A549 (cell line): ENCODE results near the gene HBG1.

Source experiments
- BHLHE40 ChIP-seq: IDR thresholded peaks from 2 replicates; pipeline ENCODE4 v1.6.1; 2012; ENCODE audit warnings: low read depth, low read length, inconsistent platforms
- CHD2 ChIP-seq: fragments of 150-350 bp; IDR thresholded peaks from 2 replicates; pipeline ENCODE4 v1.6.1; 2014; ENCODE audit warnings: low read length; ENCODE audit not compliant: partially characterized antibody
- EP300 ChIP-seq, 2 experiments: fragments of >200 bp; sonication (Bioruptor Twin); formaldehyde crosslinking; IDR thresholded peaks; 2 replicates in 1 of 2; 3 replicates in 1 of 2; pipeline ENCODE4 v1.6.1; 2016 to 2017
- ESRRA ChIP-seq: fragments of 150-350 bp; IDR thresholded peaks from 2 replicates; pipeline ENCODE4 v1.6.1; 2014; ENCODE audit warnings: mild to moderate bottlenecking, low read length, borderline replicate concordance
- HOXA7 ChIP-seq: fragments of 250-450 bp; sonication (Bioruptor Pico); IDR thresholded peaks from 2 replicates; pipeline ENCODE4 v1.5.0; 2020; ENCODE audit warnings: mild to moderate bottlenecking, moderate library complexity
- KDM1A ChIP-seq: fragments of 200-600 bp; sonication (generic); IDR thresholded peaks from 2 replicates; pipeline ENCODE4 v1.6.1; 2016; ENCODE audit warnings: low read depth, mild to moderate bottlenecking
- POLR2A ChIP-seq: IDR thresholded peaks from 2 replicates; pipeline ENCODE4 v1.6.1; 2012; ENCODE audit warnings: mild to moderate bottlenecking, low read length
- RFX5 ChIP-seq: fragments of 450-650 bp; IDR thresholded peaks from 2 replicates; pipeline ENCODE4 v1.7.1; 2014; ENCODE audit warnings: antibody characterized with exemption, mild to moderate bottlenecking, moderate library complexity
- TP53 ChIP-seq: fragments of 250-450 bp; sonication (Bioruptor Pico); IDR thresholded peaks from 2 replicates; pipeline ENCODE4 v1.5.0; 2021; ENCODE audit warnings: mild to moderate bottlenecking, moderate library complexity
- TF ChIP-seq, protein P1 (sequence below): IDR thresholded peaks from 2 replicates; pipeline ENCODE4 v1.6.1; 2012
- TF ChIP-seq, protein P2 (sequence below): fragments of >200 bp; sonication (Bioruptor Twin); formaldehyde crosslinking; IDR thresholded peaks from 3 replicates; pipeline ENCODE4 v1.5.1; 2016
- TF ChIP-seq, protein P3 (sequence below): IDR thresholded peaks from 2 replicates; pipeline ENCODE4 v1.6.1; 2012

DNA sequence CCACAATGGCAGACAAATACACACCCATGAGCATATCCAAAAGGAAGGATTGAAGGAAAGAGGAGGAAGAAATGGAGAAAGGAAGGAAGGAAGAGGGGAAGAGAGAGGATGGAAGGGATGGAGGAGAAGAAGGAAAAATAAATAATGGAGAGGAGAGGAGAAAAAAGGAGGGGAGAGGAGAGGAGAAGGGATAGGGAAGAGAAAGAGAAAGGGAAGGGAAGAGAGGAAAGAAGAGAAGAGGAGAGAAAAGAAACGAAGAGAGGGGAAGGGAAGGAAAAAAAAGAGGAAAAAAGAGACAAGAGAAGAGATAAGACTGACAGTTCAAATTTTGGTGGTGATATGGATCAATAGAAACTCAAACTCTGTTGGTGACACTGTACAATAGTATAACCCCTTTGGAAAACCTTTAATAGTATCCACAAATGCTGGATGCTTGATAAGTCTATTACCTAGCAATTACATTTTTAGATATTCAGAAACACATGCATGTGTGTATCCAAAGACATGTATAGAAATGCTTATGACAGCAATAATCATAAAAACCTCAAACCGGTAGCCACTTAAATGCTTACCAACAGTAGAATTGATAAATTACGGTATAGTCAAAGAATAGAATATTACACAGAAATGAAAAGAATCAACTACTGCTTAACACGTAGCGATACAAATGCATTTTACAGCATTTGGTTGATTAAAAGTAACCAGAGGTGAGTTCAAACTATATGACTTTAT is 14.1 kb downstream of the HBG1 start:
- TF ChIP-seq, protein P1, sequence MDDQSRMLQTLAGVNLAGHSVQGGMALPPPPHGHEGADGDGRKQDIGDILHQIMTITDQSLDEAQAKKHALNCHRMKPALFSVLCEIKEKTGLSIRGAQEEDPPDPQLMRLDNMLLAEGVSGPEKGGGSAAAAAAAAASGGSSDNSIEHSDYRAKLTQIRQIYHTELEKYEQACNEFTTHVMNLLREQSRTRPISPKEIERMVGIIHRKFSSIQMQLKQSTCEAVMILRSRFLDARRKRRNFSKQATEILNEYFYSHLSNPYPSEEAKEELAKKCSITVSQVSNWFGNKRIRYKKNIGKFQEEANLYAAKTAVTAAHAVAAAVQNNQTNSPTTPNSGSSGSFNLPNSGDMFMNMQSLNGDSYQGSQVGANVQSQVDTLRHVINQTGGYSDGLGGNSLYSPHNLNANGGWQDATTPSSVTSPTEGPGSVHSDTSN: no peak
- TF ChIP-seq, protein P2, sequence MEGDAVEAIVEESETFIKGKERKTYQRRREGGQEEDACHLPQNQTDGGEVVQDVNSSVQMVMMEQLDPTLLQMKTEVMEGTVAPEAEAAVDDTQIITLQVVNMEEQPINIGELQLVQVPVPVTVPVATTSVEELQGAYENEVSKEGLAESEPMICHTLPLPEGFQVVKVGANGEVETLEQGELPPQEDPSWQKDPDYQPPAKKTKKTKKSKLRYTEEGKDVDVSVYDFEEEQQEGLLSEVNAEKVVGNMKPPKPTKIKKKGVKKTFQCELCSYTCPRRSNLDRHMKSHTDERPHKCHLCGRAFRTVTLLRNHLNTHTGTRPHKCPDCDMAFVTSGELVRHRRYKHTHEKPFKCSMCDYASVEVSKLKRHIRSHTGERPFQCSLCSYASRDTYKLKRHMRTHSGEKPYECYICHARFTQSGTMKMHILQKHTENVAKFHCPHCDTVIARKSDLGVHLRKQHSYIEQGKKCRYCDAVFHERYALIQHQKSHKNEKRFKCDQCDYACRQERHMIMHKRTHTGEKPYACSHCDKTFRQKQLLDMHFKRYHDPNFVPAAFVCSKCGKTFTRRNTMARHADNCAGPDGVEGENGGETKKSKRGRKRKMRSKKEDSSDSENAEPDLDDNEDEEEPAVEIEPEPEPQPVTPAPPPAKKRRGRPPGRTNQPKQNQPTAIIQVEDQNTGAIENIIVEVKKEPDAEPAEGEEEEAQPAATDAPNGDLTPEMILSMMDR: no peak
- no peak for TF ChIP-seq RFX5
- no peak for TF ChIP-seq CHD2
- no peak for TF ChIP-seq POLR2A
- TF ChIP-seq ESRRA: no peak
- no peak for TF ChIP-seq KDM1A
- no peak for TF ChIP-seq TP53 (CRISPR knock-in tag)
- no peak for TF ChIP-seq BHLHE40
- no peak for TF ChIP-seq HOXA7 (CRISPR knock-in tag)
- TF ChIP-seq, protein P3, sequence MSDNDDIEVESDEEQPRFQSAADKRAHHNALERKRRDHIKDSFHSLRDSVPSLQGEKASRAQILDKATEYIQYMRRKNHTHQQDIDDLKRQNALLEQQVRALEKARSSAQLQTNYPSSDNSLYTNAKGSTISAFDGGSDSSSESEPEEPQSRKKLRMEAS: no peak
- no peak for TF ChIP-seq EP300 (IDR thresholded peaks at IDR 0.05)
